Sigmoid colon (tissue), 7 donors: Measurements from ENCODE around the gene SMPD2. TPM values are rescaled to one million over a fixed set of nuclear protein-coding genes. Genes with fewer than 3 reads are reported as not detected.
A peak's percentile ranks its signal among the peaks of the same experiment; 100 is the strongest.

Experiments
- DNase-seq: peaks from one replicate; pipeline ENCODE4 v3.0.0-alpha.2; 2019
- H3K27ac ChIP-seq, 4 donors: fragments of 200-600 bp; sonication (generic); one replicate each; pipeline ENCODE4 v1.5.1; 2016 to 2019; ENCODE audit warnings: mild to moderate bottlenecking in 1 of 4
- H3K27me3 ChIP-seq, 3 donors: fragments of 200-600 bp; sonication (generic); one replicate each; pipeline ENCODE4 v1.5.1; 2019; ENCODE audit warnings: mild to moderate bottlenecking in 1 of 3
- H3K36me3 ChIP-seq, 4 donors: fragments of 200-600 bp; sonication (generic); one replicate each; pipeline ENCODE4 v1.5.1; 2016 to 2019
- H3K4me1 ChIP-seq, 4 donors: fragments of 200-600 bp; sonication (generic); one replicate each; pipeline ENCODE4 v1.5.1; 2017 to 2019
- H3K4me3 ChIP-seq, 4 donors: fragments of 200-600 bp; sonication (generic); one replicate each; pipeline ENCODE4 v1.5.1; 2017 to 2019; ENCODE audit warnings: mild to moderate bottlenecking in 2 of 4, moderate library complexity in 1 of 4
- H3K9me3 ChIP-seq, 4 donors: fragments of 200-600 bp in 3 of 4; sonication (generic) in 3 of 4; one replicate each; pipeline versions ENCODE4 v1.5.1 to v1.6.1; 2013 to 2019
- CTCF ChIP-seq, 4 experiments: fragments of 450-650 bp in 3 of 4; fragments of 200-600 bp in 1 of 4; IDR thresholded peaks; one replicate each; pipeline ENCODE4 v1.5.1; 2016 to 2019; ENCODE audit warnings: antibody characterized with exemption in 4 of 4, mild to moderate bottlenecking in 3 of 4, moderate library complexity in 2 of 4
- EP300 ChIP-seq, 4 donors: sonication (generic); formaldehyde crosslinking; IDR thresholded peaks; one replicate each; pipeline ENCODE4 v1.6.1; 2017; ENCODE audit warnings: antibody characterized with exemption in 4 of 4
- POLR2A ChIP-seq, 2 donors: fragments of 450-650 bp; IDR thresholded peaks; one replicate each; pipeline ENCODE4 v1.6.1; 2016; ENCODE audit warnings: antibody characterized with exemption in 2 of 2, mild to moderate bottlenecking in 2 of 2, moderate library complexity in 2 of 2
- POLR2AphosphoS5 ChIP-seq, 4 donors: sonication (generic); formaldehyde crosslinking; IDR thresholded peaks; one replicate each; pipeline ENCODE4 v1.6.1; 2017; ENCODE audit warnings: antibody characterized with exemption in 4 of 4
- WGBS, 2 donors: extraction: QIAGEN DNeasy Blood & Tissue Kit; methylation state at CpG; one replicate each; pipeline ENCODE4 v1.1.7; 2013; 5-methylcytosine and 5-hydroxymethylcytosine counted together
- intact Hi-C: fragments of 100-400 bp; cut with DNase I; formaldehyde crosslinking; loops from one replicate; pipeline ENCODE4 v1.15.1; 2023
- polyA plus RNA-seq, 3 donors: library from polyadenylated mRNA; stranded (reverse); fragments of 200-250 nt; gene quantifications; one replicate each; pipeline ENCODE4 v1.2.3, GENCODE V29; 2013
- total RNA-seq, 4 donors: library from RNA; depleted of rRNA; stranded (reverse); fragments of >200 nt; gene quantifications; one replicate each; pipeline ENCODE4 v1.1.0, GENCODE V29; 2016
- donor health status: healthy with polysubstance abuse.
- donor health status: Bipolar disorder and iron deficiency.
- donor health status: healthy.

SMPD2 gene
- total and polyA plus RNA-seq, 7 donors = 2.4 to 19.2 (median 14.4) TPM

- Histone ChIP-seq H3K9me3 (no peaks in the 10 kb centered on the region), H3K4me3 (peak overlapping the region; percentile 50 to 76 (median 70)), H3K36me3 (peaks cover 0 to 5% (median 0%) of the 10 kb centered on the region in 4 donors), H3K27ac (peak overlapping the region; percentile 50 to 77 (median 71)), H3K4me1 (peaks cover 0 to 32% (median 22%) of the 10 kb centered on the region in 4 donors), H3K27me3 (no peaks in the 10 kb centered on the region)
- peak; percentile 74 for DNase-seq
- intact Hi-C loops = no loop called here
- no peak for TF ChIP-seq EP300 (IDR thresholded peaks at IDR 0.05)
- TF ChIP-seq CTCF (IDR thresholded peaks at IDR 0.05) = no peak
- no peak for TF ChIP-seq POLR2A (IDR thresholded peaks at IDR 0.05)
- no peak for TF ChIP-seq POLR2AphosphoS5 (IDR thresholded peaks at IDR 0.05)
- WGBS, 2 donors = 6 to 14% methylated on average over 38 of the region's 38 CpGs
These were observed 15.6 kb downstream of the SMPD2 start for GRCh38 chr6:109456111-109456583.

GRCh38 chr6:109456710-109457561 is 16.4 kb downstream of the SMPD2 start:
- peak overlapping the region in 2 of 4 donors; percentile 76 for H3K4me3 ChIP-seq
- peak overlapping the region; percentile 20 to 77 (median 62) for H3K27ac ChIP-seq
- no peak for TF ChIP-seq CTCF (IDR thresholded peaks at IDR 0.05)
- TF ChIP-seq EP300 (IDR thresholded peaks at IDR 0.05) = no peak
- TF ChIP-seq POLR2AphosphoS5 (IDR thresholded peaks at IDR 0.05) = peak in 2 of 4 donors; percentile 13 to 30
- peak in 1 of 2 donors; percentile 33 for TF ChIP-seq POLR2A (IDR thresholded peaks at IDR 0.05)
- peak; percentile 82 for DNase-seq
- intact Hi-C loops = no loop called here
- H3K4me1 ChIP-seq = peaks cover 0 to 32% (median 22%) of the 10 kb centered on the region in 4 donors
- H3K9me3 ChIP-seq = no peaks in the 10 kb centered on the region
- WGBS, 2 donors = 16 to 51% methylated on average over 16 of the region's 16 CpGs
- H3K27me3 ChIP-seq = no peaks in the 10 kb centered on the region
- H3K36me3 ChIP-seq = peaks cover 0 to 12% (median 1%) of the 10 kb centered on the region in 4 donors

GRCh38 chr6:109457562-109457996 is 17.1 kb downstream of the SMPD2 start:
- Histone ChIP-seq H3K4me3 (no peak overlapping the region), H3K9me3 (no peaks in the 10 kb centered on the region), H3K4me1 (peaks cover 0 to 32% (median 22%) of the 10 kb centered on the region in 4 donors), H3K36me3 (peaks cover 0 to 19% (median 2%) of the 10 kb centered on the region in 4 donors), H3K27me3 (no peaks in the 10 kb centered on the region), H3K27ac (peak overlapping the region in 1 of 4 donors; percentile 12)
- 68 to 82% methylated on average over 6 of the region's 6 CpGs for WGBS, 2 donors
- no peak for DNase-seq
- no peak for TF ChIP-seq EP300 (IDR thresholded peaks at IDR 0.05)
- TF ChIP-seq CTCF (IDR thresholded peaks at IDR 0.05) = no peak
- TF ChIP-seq POLR2AphosphoS5 (IDR thresholded peaks at IDR 0.05) = no peak
- no peak for TF ChIP-seq POLR2A (IDR thresholded peaks at IDR 0.05)
- intact Hi-C loops = no loop called here

GRCh38 chr6:109458774-109459531 is 18.4 kb downstream of the SMPD2 start:
- intact Hi-C loops = no loop called here
- TF ChIP-seq EP300 (IDR thresholded peaks at IDR 0.05) = no peak
- TF ChIP-seq CTCF (IDR thresholded peaks at IDR 0.05) = no peak
- TF ChIP-seq POLR2AphosphoS5 (IDR thresholded peaks at IDR 0.05) = no peak
- TF ChIP-seq POLR2A (IDR thresholded peaks at IDR 0.05) = no peak
- no peaks in the 10 kb centered on the region for H3K27me3 ChIP-seq
- no peaks in the 10 kb centered on the region for H3K9me3 ChIP-seq
- peaks cover 0 to 29% (median 21%) of the 10 kb centered on the region in 4 donors for H3K4me1 ChIP-seq
- WGBS, 2 donors = 50 to 84% methylated on average over 5 of the region's 5 CpGs
- H3K27ac ChIP-seq = no peak overlapping the region
- peak; percentile 37 for DNase-seq
- no peak overlapping the region for H3K4me3 ChIP-seq
- peaks cover 0 to 27% (median 2%) of the 10 kb centered on the region in 4 donors for H3K36me3 ChIP-seq
